Stimulated activated CD4-positive, alpha-beta T cell treated with anti-CD3 and anti-CD28 coated beads, Interleukin-2, amount 100 ng/mL, for 48 hours (primary cell): Measurements from ENCODE around the gene CBR1.
A peak's percentile ranks its signal among the peaks of the same experiment; 100 is the strongest.
"Not testable (repeated sequence)": the region's sequence is repeated elsewhere in the genome, so short reads cannot be mapped to it uniquely, and the experiment has no call there.

ENCODE experiments used
- DNase-seq, 2 donors: peaks; one replicate each; pipeline ENCODE4 v3.0.0-alpha.2; 2020

CBR1 gene

DNA sequence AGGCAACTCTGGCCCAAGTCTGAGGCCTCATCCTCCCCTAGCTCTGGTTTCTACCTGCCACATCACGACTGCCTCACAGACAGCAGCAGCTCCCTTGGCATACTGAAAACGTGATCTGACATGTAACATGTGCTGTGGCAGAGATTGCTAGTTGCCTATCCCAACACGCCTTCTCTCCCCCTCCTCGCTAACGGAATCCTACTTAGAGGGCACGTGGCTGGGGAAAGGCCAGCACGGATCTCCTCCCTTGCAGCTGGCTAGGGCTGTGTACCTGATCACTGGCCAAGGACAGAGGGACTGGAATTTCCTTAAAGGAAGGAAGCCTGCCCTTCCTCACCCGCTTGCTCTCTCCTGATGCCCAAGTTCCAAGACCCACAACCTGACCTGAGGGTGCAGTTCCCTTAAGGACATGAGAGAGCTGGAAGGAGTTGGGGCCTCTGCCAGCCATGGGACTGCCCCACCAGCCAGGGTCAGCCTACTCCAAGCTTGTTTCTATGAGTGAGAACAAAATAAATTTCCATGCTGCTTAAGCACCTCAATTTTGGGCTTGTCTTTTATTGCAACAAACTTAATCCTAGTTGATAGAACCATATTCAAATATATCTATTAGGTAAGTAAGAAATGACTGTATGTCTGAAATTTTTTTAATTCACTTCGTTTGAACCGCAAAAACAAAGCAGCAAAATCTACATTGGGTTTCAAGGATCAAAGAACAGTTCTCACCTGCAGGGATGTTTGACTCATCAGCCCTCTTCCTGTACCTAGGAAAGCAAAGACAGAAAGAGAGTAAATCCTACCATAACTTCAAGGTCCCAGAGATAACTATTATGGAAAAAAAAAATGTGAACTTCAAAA is 16.7 kb upstream of the CBR1 start:
- DNase-seq: no peak

DNA sequence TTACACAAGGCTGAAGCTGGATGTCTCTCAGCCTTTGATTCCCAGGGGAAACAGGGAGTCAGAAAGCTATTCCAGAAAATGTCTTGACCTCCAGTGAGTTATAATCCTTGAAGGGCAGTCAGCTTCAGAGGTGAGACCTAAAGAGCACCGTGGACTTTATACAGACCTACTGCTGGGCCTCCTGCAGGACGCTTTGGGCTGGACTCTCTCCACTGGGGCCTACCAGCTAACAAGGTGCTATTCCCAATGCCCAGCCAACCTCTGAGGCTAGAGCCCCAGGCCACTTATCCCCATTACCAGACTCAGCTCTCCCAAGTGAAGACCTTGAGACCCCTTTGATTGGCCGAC is 16.1 kb upstream of the CBR1 start:
- no peak for DNase-seq

DNA sequence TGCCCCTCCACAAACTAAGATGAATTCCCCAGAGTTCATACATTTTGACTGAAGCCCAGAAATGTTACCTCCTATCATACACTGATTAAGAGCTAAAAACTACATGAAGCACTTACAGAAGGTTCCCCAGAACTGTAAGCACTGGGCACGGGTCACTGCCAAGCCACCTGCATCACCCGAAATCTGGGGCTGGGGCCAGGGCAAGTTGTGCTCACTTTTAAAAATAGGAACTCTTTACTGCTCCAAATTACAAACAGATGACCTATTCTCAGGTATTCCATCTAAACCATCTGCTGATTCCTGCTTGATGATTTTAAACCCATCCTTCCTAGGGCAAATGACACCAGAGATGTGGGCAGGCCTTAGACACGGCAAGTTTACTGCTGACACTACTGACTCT is 14.3 kb upstream of the CBR1 start:
- DNase-seq: no peak

DNA sequence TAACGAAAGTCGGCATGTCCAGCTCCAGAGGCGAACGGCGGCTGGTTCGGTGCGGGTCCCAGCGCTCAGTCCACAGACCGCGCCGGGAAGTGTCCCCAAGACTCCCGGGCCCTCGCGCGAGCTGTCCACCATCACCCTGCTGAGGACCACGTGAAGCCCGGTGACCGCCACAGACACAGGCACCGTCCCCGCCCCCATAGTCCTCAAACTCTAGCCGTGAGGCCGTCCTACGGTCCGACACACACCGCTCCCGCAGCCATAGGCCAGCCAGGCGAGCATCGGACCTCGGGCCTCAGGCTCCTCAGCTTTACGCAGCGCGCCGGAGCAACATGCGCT is 10.0 kb upstream of the CBR1 start:
- DNase-seq: no peak

DNA sequence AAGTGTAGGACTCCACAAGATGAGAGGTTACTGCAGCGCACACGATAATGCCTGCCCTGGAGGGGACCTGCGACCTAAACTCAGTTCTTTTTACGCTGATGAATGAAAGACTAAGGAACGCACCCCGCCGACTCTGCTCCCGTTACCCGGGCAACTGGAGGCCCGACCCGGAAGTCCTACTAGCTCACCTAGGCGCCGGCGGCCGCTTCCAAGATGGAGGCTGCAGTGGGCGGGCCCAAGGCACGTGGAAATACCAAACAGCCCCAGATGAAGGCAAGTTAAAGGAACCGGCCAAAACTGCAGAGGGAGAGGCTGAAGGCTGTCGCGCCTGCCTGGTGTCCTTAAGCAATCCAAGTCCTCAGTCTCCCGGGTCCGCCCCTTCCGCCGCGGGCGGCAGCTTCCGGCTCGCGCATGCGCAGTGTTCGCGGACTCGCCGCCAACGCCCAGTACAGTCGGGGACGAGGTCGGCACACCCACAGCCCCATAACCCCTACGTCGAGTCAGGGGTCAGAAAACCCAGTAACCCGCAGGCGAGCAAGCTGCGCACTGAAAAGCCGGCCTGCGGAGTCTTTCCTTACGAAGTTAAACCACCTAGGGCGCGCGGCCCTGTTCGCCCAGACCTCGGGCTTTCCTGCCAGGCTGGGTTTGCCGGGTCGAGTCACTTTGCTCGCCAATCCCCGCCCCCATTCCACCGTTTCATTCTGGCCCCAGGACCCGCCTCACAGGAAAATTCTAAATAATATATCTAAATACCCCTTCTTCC is 9.5 kb upstream of the CBR1 start, which contains the start of gene SETD4:
SETD4 (minus strand) TSS at position 368 of the 763 bp plus-strand sequence. CDS start 1,638 bp downstream, outside the sequence.
- peak; percentile 93 to 96 for DNase-seq

DNA sequence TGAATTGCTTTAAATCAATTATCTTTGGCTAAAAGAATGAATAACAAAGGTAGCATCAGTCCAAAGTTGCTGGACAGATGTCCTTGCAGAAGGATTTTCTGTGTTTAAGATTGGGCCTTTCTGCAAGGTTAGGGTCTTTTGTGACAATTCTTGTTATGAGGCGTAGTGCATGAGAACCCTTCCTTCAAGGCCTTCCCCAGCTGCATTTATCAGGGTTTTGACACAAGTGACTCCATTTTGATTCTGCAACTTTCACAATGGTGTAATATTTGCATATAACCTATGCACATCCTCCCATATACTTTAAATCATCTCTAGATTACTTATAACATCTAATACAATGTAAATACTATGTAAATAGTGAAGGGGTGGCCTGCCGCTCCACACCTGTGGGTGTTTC is 8.4 kb upstream of the CBR1 start:
- no peak for DNase-seq

DNA sequence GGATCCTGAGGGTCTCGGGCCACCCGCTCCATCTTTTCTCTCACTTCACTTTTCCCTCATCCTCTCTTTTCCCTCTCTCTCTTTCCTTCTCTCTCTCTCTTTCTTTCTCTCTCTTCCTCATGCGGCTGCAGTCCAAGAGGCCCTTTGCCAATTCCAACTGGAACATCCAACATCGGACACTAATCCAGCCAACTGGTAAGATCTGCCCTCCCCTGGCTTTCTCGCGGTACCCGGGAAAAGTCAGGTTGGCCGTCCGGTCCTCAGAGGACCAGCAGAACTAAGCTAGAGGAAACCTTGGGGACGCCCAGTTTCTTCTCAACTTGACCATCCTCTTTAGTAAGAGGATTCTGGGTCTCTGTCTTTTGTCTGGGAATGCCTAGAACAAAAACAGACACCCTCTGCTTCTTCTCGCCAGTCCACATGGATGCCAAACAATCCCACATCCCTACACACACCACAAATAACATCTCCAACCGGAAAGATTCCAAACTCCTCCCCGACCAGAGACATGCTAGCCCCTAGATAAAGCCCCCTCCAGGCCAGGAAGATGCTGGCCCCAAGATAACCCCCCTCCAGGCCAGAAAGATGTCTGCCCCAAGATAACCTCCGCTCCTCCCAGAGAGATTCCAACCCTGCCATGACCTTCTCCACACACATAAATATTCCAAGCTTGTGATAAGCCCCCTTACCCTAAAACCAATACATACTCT is 6.3 kb upstream of the CBR1 start:
- no peak for DNase-seq

DNA sequence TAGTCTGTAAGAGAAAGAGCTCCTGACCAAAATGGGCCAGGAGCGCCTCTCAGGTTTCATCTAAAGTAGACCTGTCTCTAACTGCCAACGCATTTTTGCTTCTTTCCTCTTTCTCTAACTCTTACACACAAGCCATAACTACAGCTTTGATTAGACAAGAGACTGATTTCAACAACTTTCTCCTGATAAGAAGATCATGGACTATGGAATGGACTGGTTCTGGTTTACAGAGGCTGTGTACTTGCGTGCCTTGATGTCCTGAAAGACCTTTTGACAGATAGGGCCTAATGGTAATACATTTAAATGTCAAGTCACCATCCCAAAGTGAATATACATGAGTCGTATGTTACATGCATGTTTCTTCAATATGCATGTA is 5.8 kb upstream of the CBR1 start:
- DNase-seq: no peak

DNA sequence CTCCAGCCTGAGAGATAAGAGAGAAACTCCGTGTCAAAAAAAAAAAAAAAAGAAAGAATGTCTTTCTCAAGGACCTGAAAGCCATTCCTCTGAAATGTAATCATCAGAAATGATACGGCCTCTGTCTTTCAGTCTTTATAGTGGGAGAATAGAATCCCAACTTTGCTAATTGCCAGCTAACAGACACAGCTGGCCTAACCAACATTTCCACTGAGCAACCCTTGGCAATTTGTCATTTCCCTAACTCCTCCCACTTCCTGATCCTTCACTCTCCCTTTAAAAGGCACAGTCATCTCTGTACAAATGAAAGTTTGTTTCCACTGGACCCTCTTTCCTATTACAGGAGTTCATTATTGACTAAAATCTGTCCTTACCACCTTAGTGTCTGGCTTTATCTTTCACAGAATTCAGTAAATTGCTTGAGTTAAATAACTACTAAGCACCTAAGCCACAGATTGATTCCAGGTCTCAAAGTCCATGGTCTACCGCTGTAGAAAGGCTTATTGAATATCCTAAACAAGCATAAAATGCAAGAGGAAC is 4.3 kb upstream of the CBR1 start:
- no peak for DNase-seq

DNA sequence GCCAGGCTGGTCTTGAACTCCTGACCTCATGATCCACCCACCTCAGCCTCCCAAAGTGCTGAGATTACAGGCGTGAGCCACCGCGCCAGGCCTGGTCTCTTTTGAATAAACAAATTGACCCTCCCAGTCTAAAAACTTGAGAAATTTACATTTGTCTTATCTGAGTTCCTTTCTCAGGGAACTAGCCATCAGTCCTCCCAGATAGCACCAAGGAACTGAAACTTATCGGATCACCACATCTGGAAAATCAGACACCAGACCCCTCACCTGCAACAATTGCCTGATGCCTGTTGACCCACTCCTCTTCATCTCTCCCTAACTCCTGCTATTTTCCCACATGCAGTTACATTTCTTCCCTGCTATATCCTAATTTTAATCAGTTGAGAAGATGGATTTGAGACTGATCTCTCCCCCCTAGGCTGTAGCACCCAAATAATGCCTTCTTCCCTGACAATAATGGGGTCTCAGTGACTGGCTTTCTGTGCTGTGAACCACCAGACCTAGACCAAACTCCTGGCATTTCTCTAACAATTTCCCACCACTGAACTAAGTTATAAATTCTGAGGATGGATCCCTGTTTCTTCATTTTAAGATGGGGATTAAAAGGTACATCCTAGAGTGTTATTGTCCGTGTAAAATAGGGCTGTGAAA is 951 bp upstream of the CBR1 start:
- no peak for DNase-seq

DNA sequence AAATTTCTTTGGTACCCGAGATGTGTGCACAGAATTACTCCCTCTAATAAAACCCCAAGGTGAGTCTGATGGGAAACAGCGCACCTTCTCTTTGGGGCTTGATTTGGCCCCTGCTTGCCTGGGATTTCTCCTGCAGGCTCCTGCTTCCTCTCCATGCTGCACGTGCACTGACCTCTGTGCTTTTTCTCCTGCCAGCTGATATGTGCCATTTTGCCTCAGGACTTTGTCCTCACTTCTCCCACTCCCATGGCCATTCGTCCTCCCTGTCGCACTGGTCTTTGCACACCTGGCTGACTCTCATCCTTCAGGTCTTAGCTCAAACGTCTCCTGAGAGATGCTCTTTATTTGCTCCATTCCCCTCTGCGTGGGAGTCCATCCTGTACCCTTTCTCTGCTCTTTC is 1.2 kb downstream of the CBR1 start:
- DNase-seq: no peak

DNA sequence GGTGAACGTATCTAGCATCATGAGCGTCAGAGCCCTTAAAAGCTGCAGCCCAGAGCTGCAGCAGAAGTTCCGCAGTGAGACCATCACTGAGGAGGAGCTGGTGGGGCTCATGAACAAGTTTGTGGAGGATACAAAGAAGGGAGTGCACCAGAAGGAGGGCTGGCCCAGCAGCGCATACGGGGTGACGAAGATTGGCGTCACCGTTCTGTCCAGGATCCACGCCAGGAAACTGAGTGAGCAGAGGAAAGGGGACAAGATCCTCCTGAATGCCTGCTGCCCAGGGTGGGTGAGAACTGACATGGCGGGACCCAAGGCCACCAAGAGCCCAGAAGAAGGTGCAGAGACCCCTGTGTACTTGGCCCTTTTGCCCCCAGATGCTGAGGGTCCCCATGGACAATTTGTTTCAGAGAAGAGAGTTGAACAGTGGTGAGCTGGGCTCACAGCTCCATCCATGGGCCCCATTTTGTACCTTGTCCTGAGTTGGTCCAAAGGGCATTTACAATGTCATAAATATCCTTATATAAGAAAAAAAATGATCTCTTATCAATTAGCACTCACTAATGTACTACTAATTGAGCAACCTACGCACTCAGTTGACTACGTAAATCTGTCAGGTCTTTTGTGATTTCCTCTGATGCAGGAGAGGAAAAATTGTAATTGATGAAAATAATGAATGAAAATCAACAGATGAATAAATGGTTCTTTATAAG is 2.8 kb downstream of the CBR1 start:
- no peak for DNase-seq

DNA sequence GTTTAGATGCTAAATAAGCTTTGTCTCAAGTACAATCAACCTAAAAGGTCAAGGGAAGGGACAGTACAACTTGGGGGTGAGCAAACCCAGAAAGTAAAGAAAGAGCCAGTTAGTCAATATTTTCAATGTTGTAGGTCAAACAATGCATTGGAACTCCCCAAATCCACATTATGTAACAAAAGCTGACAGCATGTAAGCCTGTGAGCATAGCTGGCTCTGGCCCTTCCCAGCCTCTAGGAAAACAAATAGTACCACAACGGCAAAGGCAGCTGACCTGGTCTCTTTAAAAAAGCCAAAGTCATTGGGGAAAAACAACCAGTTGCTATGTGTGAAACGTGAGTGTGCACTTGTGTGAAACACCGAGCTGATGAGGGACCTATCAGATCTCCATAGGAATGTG is 3.4 kb downstream of the CBR1 start:
- DNase-seq: no peak

DNA sequence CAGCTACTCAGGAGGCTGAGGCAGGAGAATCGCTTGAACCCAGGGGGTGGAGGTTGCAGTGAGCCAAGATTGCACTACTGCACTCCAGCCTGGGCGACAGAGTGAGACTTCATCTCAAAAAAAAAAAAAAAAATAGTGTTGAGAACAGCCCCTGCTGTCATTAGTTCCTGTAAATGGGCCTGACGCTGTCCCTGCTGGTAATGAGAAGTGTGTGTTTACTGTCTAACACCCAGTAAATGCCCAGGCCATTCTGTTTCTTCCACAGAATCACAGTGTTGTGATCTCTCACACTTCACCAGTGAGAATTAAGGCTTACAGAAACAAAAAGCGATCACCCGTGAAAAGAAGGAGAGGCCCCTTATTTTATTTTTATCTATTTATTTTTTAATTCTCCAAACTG is 4.1 kb downstream of the CBR1 start:
- DNase-seq: not testable (repeated sequence)

DNA sequence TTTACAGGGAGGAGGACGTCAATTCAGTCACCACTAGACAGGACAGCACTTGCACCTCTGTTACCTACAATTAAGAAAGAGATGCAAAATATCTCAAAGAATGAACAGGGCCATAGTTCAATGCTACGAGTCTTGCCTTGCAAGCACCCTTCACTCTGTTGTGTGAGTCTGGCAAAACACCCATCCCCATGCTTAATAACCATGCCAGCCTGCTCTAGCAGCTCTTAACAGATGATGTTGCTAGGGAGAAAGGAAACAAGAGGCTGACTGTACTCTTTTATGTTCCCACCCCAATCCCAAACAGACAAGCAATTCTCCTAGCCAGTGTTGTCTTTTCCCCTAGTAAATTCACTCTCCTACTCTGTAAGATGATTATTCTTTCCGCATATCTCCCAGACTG is 5.3 kb downstream of the CBR1 start:
- DNase-seq: no peak

DNA sequence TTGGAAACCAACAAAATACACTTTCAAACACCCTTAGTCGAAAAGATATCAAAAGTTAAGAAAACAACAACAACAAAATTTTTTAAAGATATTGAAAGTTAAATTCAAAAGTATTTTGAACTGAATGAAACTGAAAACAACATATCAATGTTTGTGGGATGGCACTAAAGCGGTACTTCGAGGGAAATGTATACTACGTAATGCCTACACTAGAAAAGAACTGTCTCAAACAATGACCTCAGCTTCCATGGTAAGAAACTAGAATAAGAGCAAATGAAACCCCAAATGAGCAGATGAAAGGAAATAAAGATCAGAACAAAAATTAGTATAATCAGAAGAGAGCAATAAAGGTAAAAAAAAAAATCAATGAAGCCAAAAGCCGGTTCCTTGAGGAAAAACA is 6.1 kb downstream of the CBR1 start:
- DNase-seq: no peak

DNA sequence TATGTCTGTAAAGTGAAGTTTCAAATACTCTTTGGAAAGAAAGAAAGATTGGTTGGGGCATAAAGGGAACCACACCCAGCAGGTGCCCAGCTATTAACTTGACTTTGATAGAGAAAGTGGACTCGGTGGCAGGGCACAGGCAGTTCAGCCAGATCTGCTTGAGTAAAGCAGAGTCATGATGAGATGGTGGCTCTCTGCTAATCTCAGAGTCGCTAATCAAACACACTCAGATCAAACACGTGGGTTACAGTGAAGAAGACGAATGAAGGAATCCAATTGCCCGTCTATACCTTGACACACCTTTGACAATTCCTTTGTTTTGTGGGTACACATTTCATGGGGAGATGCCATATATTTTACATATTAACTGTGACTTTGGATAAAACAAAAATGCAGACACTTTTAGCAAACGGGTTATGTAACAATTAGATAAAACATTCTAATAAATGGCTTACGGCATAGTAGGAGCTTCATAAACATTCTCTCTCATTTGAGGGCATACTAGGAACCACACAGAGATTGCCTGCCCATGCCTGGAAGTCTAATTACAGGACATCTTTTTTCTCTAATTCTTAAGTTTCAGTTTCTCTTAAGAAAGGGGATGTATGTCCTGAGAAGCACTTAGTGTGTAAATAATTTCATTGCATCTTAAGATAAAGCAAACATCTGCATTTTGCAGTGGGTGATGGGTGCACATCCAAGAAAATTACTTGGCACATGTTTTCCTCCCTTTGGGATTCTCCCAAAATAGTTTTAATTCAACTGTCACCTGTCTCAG is 7.2 kb downstream of the CBR1 start:
- no peak for DNase-seq

DNA sequence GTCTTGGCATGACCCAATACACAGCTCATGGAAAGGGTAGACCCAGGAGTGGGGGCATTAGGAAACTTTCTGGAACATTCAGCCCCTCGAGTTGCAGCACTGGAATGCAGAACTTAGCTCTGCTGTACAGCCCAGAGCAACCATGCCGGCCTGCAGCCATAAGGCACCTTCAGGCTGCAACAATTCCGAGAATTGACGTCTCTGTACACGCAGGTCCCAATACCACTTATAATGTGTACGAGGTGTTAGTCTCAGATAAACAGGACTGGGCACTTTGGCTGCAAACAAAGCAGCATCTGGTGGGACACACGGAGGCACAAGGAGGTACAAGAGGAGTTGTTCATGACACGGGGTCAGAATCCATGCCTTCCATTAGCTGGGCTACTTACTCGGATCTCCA is 7.9 kb downstream of the CBR1 start:
- DNase-seq: no peak

DNA sequence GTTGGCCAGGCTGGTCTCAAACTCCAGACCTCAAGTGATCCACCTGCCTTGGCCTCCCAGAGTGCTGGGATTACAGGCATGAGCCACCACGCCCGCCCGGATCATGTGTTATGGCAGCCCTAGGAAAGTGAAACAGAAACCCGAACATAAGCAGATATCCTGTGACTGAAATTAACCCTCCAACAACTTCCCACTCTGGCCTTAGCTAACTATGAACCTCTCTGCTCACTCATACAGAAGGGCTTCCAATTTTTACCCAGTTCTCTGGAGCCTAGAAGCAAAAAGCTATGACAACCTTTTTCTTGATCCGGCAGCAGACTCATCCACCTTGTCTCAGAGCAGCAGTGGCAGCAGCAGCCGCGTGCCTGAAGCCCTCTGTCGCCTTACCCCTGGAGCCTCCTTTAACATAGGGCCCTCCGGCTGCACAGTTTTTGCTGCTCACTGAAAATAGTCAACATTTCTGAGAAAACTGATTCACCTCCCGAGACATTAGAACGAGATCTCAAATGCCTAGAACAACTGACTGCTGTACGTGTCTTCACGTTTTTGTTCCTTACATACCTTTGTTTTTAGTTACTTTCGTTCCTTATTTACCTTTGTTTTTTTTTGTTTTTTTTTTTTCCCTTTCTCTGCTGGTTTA is 9.3 kb downstream of the CBR1 start:
- DNase-seq: peak; percentile 30

DNA sequence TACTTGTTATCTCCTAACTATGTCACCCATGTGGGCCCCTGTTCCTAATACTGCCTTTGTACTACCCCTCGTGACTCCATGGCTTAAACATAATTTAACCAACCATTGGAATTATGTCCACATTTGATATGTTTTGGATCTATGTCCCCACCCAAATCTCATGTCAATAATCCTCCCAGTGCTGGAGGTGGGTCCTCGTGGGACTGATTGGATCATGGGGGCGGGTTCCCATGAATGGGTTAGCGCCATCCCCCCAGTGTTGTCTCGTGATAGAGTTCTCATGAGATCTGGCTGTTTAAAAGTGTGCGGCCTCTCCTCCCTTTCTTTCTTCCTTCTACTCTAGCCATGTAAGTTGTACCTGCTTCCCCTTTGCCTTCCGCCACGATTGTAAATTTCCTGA is 9.8 kb downstream of the CBR1 start:
- no peak for DNase-seq

DNA sequence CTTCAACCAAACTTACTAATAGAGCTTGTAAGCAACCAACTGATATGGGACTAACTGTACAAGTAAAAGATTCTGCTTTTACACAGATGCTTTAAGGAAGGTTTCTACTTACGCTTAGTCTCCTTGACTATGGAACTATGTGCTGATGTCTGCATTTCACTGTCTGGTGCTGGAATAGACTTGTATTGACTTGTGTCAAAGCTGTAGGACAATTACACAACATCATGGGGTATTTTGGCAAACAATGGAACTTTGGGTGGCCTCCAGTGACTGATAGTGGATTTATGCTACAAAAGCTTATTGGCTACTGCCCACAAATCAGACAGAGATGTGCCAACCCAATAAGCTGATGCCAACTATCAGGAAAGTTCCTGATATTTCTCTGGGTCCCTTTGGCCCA is 10.6 kb downstream of the CBR1 start:
- DNase-seq: no peak
